ENCODE measurements around the gene NXN.

DNA sequence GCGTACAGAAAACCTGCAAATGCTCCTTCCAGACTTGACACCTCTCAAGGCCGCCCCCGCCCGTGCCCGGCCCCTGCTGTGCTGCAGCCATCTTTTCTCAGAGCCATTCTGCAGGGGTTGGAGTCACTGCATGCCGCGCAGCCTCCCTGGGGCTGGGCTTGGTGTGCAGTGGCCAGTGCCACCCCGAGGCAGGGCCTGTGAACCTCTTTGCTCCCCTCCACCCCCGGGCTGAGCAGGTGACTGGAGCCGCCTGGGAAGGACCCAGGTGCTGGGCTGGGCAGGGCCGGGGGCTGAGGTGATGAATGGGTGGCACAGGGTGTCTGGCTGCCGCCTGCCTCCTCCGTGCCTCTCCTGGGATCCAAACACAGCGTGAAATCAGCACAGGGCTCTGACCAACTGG is 177.1 kb downstream of the NXN start:
- TF ChIP-seq EZH2 (IDR thresholded peaks at IDR 0.05; ENCODE audit: insufficient read depth, poor library complexity, severe bottlenecking) (no peak), EZH2phosphoT487 (IDR thresholded peaks at IDR 0.05; ENCODE audit: insufficient read depth, low read depth) (no peak)

Data from GM23248 (cell line).